ENCODE results near the gene ST6GALNAC2.
A peak's percentile ranks its signal among the peaks of the same experiment; 100 is the strongest.

ST6GALNAC2 gene

DNA sequence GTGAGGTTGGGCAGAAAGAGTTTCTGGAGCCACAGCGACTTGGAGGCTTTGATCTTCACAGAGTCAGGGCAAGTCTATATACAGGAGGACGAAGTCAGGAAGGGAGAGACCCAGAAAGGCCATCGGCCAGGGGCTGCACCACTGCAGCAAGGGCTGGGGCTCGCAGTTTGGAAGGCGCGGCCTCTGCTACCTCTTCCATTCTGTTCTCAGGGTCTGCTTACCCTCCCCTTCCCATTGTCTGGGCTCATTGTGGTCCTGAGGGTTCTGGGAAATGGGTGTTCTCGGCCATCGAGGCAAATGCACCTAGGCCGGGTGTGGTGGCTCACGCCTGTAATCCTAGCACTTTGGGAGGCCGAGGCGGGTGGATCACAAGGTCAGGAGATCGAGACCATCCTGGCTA, 41.9 kb upstream of the ST6GALNAC2 start:
- Mint-ChIP-seq H3K9me3 (no peaks in the 10 kb centered on the region), H3K4me3 (no peak overlapping the region), H3K27me3 (ENCODE audit: low read depth) (peaks cover 30% of the 10 kb centered on the region), H3K36me3 (ENCODE audit: low read depth) (no peaks in the 10 kb centered on the region), H3K4me1 (peaks cover 10% of the 10 kb centered on the region), H3K27ac (no peak overlapping the region)
- TF ChIP-seq CTCF (IDR thresholded peaks at IDR 0.05; ENCODE audit: unreplicated experiment in 3 of 3) = no peak

DNA sequence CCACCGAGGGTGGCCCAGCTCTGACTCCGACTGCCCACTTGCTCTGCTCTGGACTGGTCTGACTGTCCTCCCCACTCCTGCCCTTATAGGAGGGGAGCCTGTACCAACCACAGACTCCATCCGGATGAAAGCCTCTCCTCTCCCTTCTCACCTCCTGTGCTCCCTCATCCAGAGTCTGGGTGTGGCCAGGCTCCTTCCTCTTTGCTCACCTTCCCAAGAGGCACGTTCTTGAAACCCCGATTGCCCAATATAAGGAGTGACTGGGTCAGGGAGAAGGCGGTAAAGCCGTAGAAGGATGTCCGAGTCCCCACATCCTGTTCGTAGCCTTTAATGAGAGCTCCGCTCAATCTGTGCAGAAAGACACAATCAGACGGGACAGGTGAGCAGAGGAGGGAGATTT, 40.8 kb upstream of the ST6GALNAC2 start:
- no peaks in the 10 kb centered on the region for H3K4me1 Mint-ChIP-seq
- no peaks in the 10 kb centered on the region for H3K36me3 Mint-ChIP-seq (ENCODE audit: low read depth)
- H3K27ac Mint-ChIP-seq = no peak overlapping the region
- TF ChIP-seq CTCF (IDR thresholded peaks at IDR 0.05; ENCODE audit: unreplicated experiment in 3 of 3) = no peak
- H3K4me3 Mint-ChIP-seq = no peak overlapping the region
- H3K9me3 Mint-ChIP-seq = no peaks in the 10 kb centered on the region
- peaks cover 30% of the 10 kb centered on the region for H3K27me3 Mint-ChIP-seq (ENCODE audit: low read depth)

GRCh38 chr17:76625496-76625895, 39.8 kb upstream of the ST6GALNAC2 start:
- peaks cover 33% of the 10 kb centered on the region for H3K27me3 Mint-ChIP-seq (ENCODE audit: low read depth)
- no peaks in the 10 kb centered on the region for H3K4me1 Mint-ChIP-seq
- H3K9me3 Mint-ChIP-seq = no peaks in the 10 kb centered on the region
- H3K4me3 Mint-ChIP-seq = no peak overlapping the region
- H3K36me3 Mint-ChIP-seq (ENCODE audit: low read depth) = no peaks in the 10 kb centered on the region
- H3K27ac Mint-ChIP-seq = no peak overlapping the region
- TF ChIP-seq CTCF (IDR thresholded peaks at IDR 0.05; ENCODE audit: unreplicated experiment in 3 of 3) = no peak

- Mint-ChIP-seq H3K4me1 (no peaks in the 10 kb centered on the region), H3K9me3 (no peaks in the 10 kb centered on the region), H3K27me3 (ENCODE audit: low read depth) (peaks cover 36% of the 10 kb centered on the region), H3K27ac (no peak overlapping the region), H3K4me3 (no peak overlapping the region), H3K36me3 (ENCODE audit: low read depth) (no peaks in the 10 kb centered on the region)
- TF ChIP-seq CTCF (IDR thresholded peaks at IDR 0.05; ENCODE audit: unreplicated experiment in 3 of 3) = peak; percentile 95 to 98 (median 97)
These were observed 37.8 kb upstream of the ST6GALNAC2 start for GRCh38 chr17:76623271-76624146.

DNA sequence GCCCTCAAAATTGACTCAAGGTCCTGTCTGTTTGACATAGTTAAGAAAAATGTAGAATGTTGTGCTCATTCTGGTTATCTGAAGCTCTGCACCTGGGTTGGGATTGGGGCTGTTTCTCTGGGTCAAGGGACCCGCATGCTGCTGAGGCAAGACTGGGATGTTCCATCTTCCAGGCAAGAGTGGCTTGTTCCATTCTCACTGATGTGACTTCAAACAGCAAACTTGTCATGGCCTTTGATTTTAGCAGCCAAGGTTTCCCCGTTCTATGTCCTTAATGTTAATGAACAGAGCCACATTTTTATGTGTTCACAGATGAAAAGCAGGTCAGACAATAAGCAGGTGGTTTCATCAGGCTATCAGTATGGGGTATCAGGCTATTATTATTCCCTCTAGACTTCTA, 32.2 kb upstream of the ST6GALNAC2 start:
- H3K4me1 Mint-ChIP-seq = no peaks in the 10 kb centered on the region
- H3K36me3 Mint-ChIP-seq (ENCODE audit: low read depth) = no peaks in the 10 kb centered on the region
- H3K4me3 Mint-ChIP-seq = no peak overlapping the region
- H3K27ac Mint-ChIP-seq = no peak overlapping the region
- TF ChIP-seq CTCF (IDR thresholded peaks at IDR 0.05; ENCODE audit: unreplicated experiment in 3 of 3) = no peak
- H3K9me3 Mint-ChIP-seq = no peaks in the 10 kb centered on the region
- peaks cover 10% of the 10 kb centered on the region for H3K27me3 Mint-ChIP-seq (ENCODE audit: low read depth)

Measured in nephron (organoid).